A549 (cell line): ENCODE results near the gene ARHGAP26. TPM values are rescaled to one million over a fixed set of nuclear protein-coding genes. Genes with fewer than 3 reads are reported as not detected.

Experiments used
- ATAC-seq, 2 experiments: fragments of 200-7000 bp in 1 of 2; fragments of >200 bp in 1 of 2; cut with Nextera tagmentation in 1 of 2; cut with Tn5 transposase in 1 of 2; 3 replicates each; pipeline versions ENCODE4 v1.8.0 to v1.9.1; 2018 to 2020; ENCODE audit warnings: mild to moderate bottlenecking in 1 of 2, moderate library complexity in 1 of 2
- CTCF ChIA-PET: fragments of 300-600 bp; sonication (Branson Sonifier 250); formaldehyde crosslinking; extraction: SDS; loops from one replicate; lab custom pipeline; 2021; ENCODE audit warnings: antibody characterized with exemption, inconsistent platforms; lab: Yijun Ruan, JAX
- POLR2A ChIA-PET: fragments of 350-600 bp; formaldehyde crosslinking; extraction: SDS; loops from one replicate; lab custom pipeline; 2021; ENCODE audit warnings: antibody characterized with exemption, inconsistent platforms; lab: Yijun Ruan, JAX
- DNase-seq, 2 experiments: peaks; one replicate each; pipeline versions ENCODE4 v3.0.0 to v3.0.0-alpha.2; 2011 to 2016; ENCODE audit warnings: low read depth in 1 of 2, low spot score in 1 of 2
- FAIRE-seq: peaks from 2 replicates; lab custom pipeline; 2011; peaks lifted over from hg19 to GRCh38; lab: Jason Lieb, UNC
- H3K27ac ChIP-seq, 2 experiments: fragments of >200 bp; sonication (Bioruptor Twin); formaldehyde crosslinking; 3 replicates each; pipeline ENCODE4 v1.5.1; 2016 to 2017
- H3K4me1 ChIP-seq: fragments of >200 bp; sonication (Bioruptor Twin); formaldehyde crosslinking; 3 replicates; pipeline ENCODE4 v1.6.1; 2016
- H3K4me2 ChIP-seq: fragments of >200 bp; sonication (Bioruptor Twin); formaldehyde crosslinking; 3 replicates; pipeline ENCODE4 v1.6.1; 2016
- H3K4me3 ChIP-seq: fragments of >200 bp; sonication (Bioruptor Twin); formaldehyde crosslinking; 3 replicates; pipeline ENCODE4 v1.5.1; 2016
- H3K9me3 ChIP-seq: fragments of >200 bp; sonication (Bioruptor Twin); formaldehyde crosslinking; 3 replicates; pipeline ENCODE4 v1.6.1; 2016
- BHLHE40 ChIP-seq: IDR thresholded peaks from 2 replicates; pipeline ENCODE4 v1.6.1; 2012; ENCODE audit warnings: low read depth, low read length, inconsistent platforms
- CBX2 ChIP-seq: fragments of 200-600 bp; sonication (generic); IDR thresholded peaks from 2 replicates; pipeline ENCODE4 v1.6.1; 2016; ENCODE audit warnings: low read depth, mild to moderate bottlenecking, borderline replicate concordance
- CEBPB ChIP-seq, 2 experiments: fragments of >200 bp in 1 of 2; sonication (Bioruptor Twin) in 1 of 2; formaldehyde crosslinking in 1 of 2; IDR thresholded peaks; 2 replicates each; pipeline ENCODE4 v1.6.1; 2012 to 2016
- CHD2 ChIP-seq: fragments of 150-350 bp; IDR thresholded peaks from 2 replicates; pipeline ENCODE4 v1.6.1; 2014; ENCODE audit warnings: low read length; ENCODE audit not compliant: partially characterized antibody
- EHF ChIP-seq: fragments of 250-450 bp; sonication (Bioruptor Pico); IDR thresholded peaks from 2 replicates; pipeline ENCODE4 v1.5.0; 2020; ENCODE audit warnings: mild to moderate bottlenecking
- EP300 ChIP-seq, 2 experiments: fragments of >200 bp; sonication (Bioruptor Twin); formaldehyde crosslinking; IDR thresholded peaks; 2 replicates in 1 of 2; 3 replicates in 1 of 2; pipeline ENCODE4 v1.6.1; 2016 to 2017
- FOSL2 ChIP-seq, 2 experiments: fragments of 450-650 bp in 1 of 2; fragments of >200 bp in 1 of 2; sonication (Bioruptor Twin) in 1 of 2; formaldehyde crosslinking; IDR thresholded peaks; 2 replicates each; pipeline versions ENCODE4 v1.5.0 to v1.6.1; 2016 to 2020; ENCODE audit warnings: mild to moderate bottlenecking in 1 of 2, moderate library complexity in 1 of 2
- HOXA7 ChIP-seq: fragments of 250-450 bp; sonication (Bioruptor Pico); IDR thresholded peaks from 2 replicates; pipeline ENCODE4 v1.5.0; 2020; ENCODE audit warnings: mild to moderate bottlenecking, moderate library complexity
- HOXB5 ChIP-seq: fragments of 250-450 bp; sonication (Bioruptor Pico); IDR thresholded peaks from 2 replicates; pipeline ENCODE4 v1.5.0; 2020; ENCODE audit warnings: mild to moderate bottlenecking, moderate library complexity
- KDM5A ChIP-seq: fragments of 200-600 bp; sonication (generic); IDR thresholded peaks from 2 replicates; pipeline ENCODE4 v1.6.1; 2016; ENCODE audit warnings: antibody characterized with exemption, mild to moderate bottlenecking
- MAFK ChIP-seq: fragments of 450-650 bp; IDR thresholded peaks from 2 replicates; pipeline ENCODE4 v1.6.1; 2014; ENCODE audit not compliant: partially characterized antibody
- RARB ChIP-seq: fragments of 250-450 bp; sonication (Bioruptor Pico); IDR thresholded peaks from 2 replicates; pipeline ENCODE4 v1.8.0; 2021; ENCODE audit warnings: mild to moderate bottlenecking, moderate library complexity
- RCOR1 ChIP-seq: fragments of 150-350 bp; IDR thresholded peaks from 2 replicates; pipeline ENCODE4 v1.6.1; 2014; ENCODE audit warnings: antibody characterized with exemption, low read length, low read depth
- RNF2 ChIP-seq: fragments of 200-600 bp; sonication (generic); IDR thresholded peaks from 2 replicates; pipeline ENCODE4 v1.6.1; 2016; ENCODE audit warnings: low read depth, mild to moderate bottlenecking, antibody characterized with exemption, moderate library complexity, borderline replicate concordance
- SMC3 ChIP-seq: fragments of >200 bp; sonication (Bioruptor Twin); formaldehyde crosslinking; IDR thresholded peaks from 3 replicates; pipeline ENCODE4 v1.6.1; 2018; ENCODE audit warnings: inconsistent platforms
- ZSCAN20 ChIP-seq: fragments of 250-450 bp; sonication (Bioruptor Pico); IDR thresholded peaks from 2 replicates; pipeline ENCODE4 v1.8.0; 2022; ENCODE audit warnings: mild to moderate bottlenecking, moderate library complexity
- WGBS: methylation state at CpG from one replicate; pipeline ENCODE4 v1.1.6; 2017; ENCODE audit errors: missing lambda C conversion rate; 5-methylcytosine and 5-hydroxymethylcytosine counted together
- polyA plus RNA-seq, 4 experiments: library from polyadenylated mRNA; depleted of rRNA in 3 of 4; stranded (reverse); fragments of >200 nt; fragmentation: RNase III in 1 of 4; extraction: RNeasy Plus Mini Kit Qiagen cat#74134 plus additional on column Dnase treatment in 1 of 4; gene quantifications; 2 replicates in 3 of 4; 3 replicates in 1 of 4; pipeline ENCODE4 v1.2.3, GENCODE V29; 2011 to 2017
- TF ChIP-seq, protein P1 (sequence below): fragments of 250-450 bp; sonication (Bioruptor Pico); IDR thresholded peaks from 2 replicates; pipeline ENCODE4 v1.5.0; 2021; ENCODE audit warnings: mild to moderate bottlenecking, moderate library complexity, borderline replicate concordance
- TF ChIP-seq, protein P2 (sequence below): fragments of >200 bp; sonication (Bioruptor Twin); formaldehyde crosslinking; IDR thresholded peaks from 2 replicates; pipeline ENCODE4 v1.6.1; 2016
- TF ChIP-seq, protein P3 (sequence below): IDR thresholded peaks from 2 replicates; pipeline ENCODE4 v1.6.1; 2012

The ARHGAP26 gene
- polyA plus RNA-seq, 2 of the 4 experiments (the other 2 are of a cell fraction), result 6.6 to 19.1 TPM

DNA sequence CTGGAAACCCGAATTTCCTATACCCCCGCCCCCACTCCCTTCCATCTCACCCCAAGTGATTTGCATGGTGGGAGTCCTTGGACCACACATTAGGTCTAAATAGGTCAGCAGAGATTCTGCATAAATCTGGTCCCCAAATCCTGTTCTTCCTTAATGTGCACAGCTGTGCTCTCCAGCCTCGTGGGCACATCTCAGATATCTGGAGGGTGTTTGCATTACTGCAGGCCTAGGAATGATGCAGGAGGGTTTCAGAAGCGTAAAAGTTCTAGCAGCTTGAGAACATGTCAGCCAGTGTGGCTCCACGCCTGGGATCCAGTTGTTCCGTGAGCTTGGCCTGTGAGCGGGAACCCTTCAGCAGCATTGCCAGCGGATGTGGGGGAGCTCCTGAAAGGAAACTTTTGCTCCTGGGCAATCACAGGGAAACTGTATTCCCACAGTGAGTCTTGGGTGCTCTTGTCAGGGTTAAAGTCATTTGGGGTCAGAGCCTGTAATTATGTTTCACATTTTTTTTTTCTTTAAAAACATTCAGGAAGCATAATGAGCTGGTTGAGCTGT lies 12.9 kb downstream of the ARHGAP26 start:
- Histone ChIP-seq H3K4me1 (peaks cover 43% of the 10 kb centered on the region), H3K9me3 (no peaks in the 10 kb centered on the region), H3K4me2 (no peak overlapping the region), H3K4me3 (no peak overlapping the region), H3K27ac (peak overlapping the region in 1 of 2 experiments; percentile 22; a peak in 1 of 6 replicates)
- no peak for TF ChIP-seq RNF2
- no peak for TF ChIP-seq CHD2
- TF ChIP-seq, protein P1, sequence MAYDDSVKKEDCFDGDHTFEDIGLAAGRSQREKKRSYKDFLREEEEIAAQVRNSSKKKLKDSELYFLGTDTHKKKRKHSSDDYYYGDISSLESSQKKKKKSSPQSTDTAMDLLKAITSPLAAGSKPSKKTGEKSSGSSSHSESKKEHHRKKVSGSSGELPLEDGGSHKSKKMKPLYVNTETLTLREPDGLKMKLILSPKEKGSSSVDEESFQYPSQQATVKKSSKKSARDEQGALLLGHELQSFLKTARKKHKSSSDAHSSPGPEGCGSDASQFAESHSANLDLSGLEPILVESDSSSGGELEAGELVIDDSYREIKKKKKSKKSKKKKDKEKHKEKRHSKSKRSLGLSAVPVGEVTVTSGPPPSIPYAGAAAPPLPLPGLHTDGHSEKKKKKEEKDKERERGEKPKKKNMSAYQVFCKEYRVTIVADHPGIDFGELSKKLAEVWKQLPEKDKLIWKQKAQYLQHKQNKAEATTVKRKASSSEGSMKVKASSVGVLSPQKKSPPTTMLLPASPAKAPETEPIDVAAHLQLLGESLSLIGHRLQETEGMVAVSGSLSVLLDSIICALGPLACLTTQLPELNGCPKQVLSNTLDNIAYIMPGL (CRISPR knock-in tag), result no peak
- TF ChIP-seq, protein P2, sequence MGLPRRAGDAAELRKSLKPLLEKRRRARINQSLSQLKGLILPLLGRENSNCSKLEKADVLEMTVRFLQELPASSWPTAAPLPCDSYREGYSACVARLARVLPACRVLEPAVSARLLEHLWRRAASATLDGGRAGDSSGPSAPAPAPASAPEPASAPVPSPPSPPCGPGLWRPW, result no peak
- no peak for TF ChIP-seq KDM5A
- TF ChIP-seq RCOR1, result no peak
- TF ChIP-seq EP300 (IDR thresholded peaks at IDR 0.05), result no peak
- no peak for TF ChIP-seq SMC3
- FAIRE-seq (no peak), DNase-seq (no peak), ATAC-seq (no peak)
- ChIA-PET CTCF (interaction anchor here (0.7 to 7.2 kb wide), 9 partner anchors 10 to 105 kb away, joined by 3 to 48 read pairs (median 4); partner anchors contain the start of gene ARHGAP26), POLR2A (no interaction called here)
- WGBS, result 88% methylated on average over 8 of the region's 8 CpGs

DNA sequence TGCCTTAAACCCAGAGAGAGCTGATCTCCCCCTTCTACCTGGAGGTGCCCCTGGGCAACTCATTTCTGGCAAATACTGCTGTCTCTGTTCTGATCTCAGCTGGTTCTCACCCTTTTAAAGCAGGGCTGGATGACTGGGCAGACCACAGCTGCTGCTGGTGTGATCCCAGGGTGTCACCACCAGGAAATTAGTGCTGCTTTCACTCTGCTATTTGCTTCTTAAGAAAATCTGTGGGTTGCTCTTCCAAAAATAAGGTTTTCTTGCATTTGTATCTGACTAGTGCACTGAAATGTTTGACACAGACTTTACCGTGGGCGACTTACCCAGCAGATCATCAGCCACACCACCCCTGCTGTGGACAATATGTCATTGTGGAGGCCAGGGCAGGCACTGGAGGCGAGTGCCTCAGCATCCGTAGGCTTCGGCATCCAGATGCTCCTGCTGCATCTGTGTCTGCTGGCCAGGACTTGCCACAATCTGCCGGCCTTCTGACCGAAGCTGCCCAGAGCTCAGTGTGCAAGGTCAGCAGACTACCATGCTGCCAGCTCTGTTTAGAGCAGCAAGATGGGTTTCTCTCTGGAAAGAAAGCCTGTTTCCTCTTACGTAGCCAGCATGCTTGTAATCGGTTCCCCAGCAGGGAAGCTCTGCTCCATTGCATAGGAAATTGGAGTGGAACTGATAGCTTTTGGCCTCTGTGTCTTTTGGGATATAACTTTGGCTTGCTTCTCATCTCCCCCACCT lies 13.6 kb downstream of the ARHGAP26 start:
- 79% methylated on average over 6 of the region's 9 CpGs for WGBS
- H3K4me1 ChIP-seq, result peaks cover 38% of the 10 kb centered on the region
- no peak for FAIRE-seq
- H3K4me2 ChIP-seq, result 0 out of 3 replicates have a peak overlapping the region, but pooled peaks have one; percentile 10
- H3K4me3 ChIP-seq, result no peak overlapping the region
- DNase-seq, result no peak
- CTCF ChIA-PET, result interaction anchor here (0.7 to 7.2 kb wide), 9 partner anchors 10 to 100 kb away, joined by 3 to 48 read pairs (median 5); partner anchors contain the start of gene ARHGAP26
- ATAC-seq, result peak; percentile 36 to 41; a peak in 4 of 6 replicates
- TF ChIP-seq HOXA7 (CRISPR knock-in tag) (no peak), CBX2 (no peak), MAFK (peak; percentile 33)
- TF ChIP-seq, all 56 proteins: peak for 1
- POLR2A ChIA-PET, result no interaction called here
- Histone ChIP-seq H3K9me3 (no peaks in the 10 kb centered on the region), H3K27ac (peak overlapping the region in 1 of 2 experiments; percentile 22; a peak in 2 of 6 replicates)

DNA sequence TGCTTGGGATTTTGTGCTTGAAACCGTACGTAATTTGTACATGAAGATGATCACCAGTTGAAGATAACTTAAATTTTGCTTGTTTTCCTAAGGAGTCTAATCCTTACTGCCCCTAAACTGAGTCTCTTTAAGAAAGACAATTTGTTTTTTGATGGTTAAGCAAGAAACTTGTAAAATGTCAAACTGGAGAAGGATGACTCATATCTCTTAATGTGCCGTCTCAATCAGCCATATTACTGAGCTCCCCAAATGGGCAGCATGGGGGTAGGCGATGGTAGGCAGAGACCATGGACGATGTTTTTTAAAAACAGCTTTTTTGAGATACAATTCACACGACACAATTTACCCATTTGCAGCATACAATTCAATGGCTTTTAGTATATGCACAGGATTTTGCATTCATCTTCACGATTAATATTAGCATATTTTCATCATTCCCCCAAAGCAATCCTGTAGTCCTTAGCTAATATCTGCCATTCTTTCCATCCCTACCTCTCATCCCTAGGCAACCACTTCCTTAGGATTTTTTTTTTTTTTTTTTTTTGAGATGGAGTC lies 14.3 kb downstream of the ARHGAP26 start:
- no peak overlapping the region for H3K27ac ChIP-seq
- FAIRE-seq, result no peak
- TF ChIP-seq FOSL2 (IDR thresholded peaks at IDR 0.05) (no peak), FOSL2 (CRISPR knock-in tag; IDR thresholded peaks at IDR 0.05) (peak; percentile 63), KDM5A (no peak)
- TF ChIP-seq, all 56 proteins: peak for 1
- DNase-seq (no peak), ATAC-seq (no peak)
- Histone ChIP-seq H3K4me2 (0 out of 3 replicates have a peak overlapping the region, but pooled peaks have one; percentile 10), H3K9me3 (no peaks in the 10 kb centered on the region), H3K4me3 (no peak overlapping the region), H3K4me1 (peaks cover 32% of the 10 kb centered on the region)
- POLR2A ChIA-PET, result no interaction called here
- 78% methylated on average over 7 of the region's 7 CpGs for WGBS
- CTCF ChIA-PET, result interaction anchor here (0.9 to 7.2 kb wide), 5 partner anchors 14 to 96 kb away, joined by 3 to 48 read pairs (median 6); partner anchors contain the start of gene ARHGAP26

DNA sequence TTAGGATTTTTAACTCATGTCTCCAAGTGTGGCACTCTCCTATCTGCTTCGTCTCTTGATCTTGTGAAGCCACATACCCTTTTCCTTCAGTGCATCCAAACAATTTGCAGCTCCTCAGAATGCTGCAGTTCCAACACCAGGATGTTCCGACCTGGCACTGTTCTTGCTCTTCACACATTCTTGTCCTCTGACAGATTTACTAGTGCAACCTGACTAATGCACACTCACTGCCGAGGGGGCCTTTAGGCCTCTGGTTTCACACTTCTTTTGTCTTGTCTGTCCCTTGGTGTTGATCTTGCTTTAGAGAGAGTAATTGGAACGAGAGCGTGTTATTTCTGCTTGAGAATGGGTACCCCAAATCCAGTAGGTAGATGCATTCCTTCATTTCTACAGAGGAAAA lies 15.0 kb downstream of the ARHGAP26 start:
- H3K27ac ChIP-seq, result no peak overlapping the region
- TF ChIP-seq RNF2 (no peak), CEBPB (IDR thresholded peaks at IDR 0.05) (no peak), ZSCAN20 (CRISPR knock-in tag) (no peak), HOXB5 (CRISPR knock-in tag) (no peak), EHF (CRISPR knock-in tag) (no peak), BHLHE40 (no peak), RCOR1 (no peak), RARB (CRISPR knock-in tag) (no peak)
- TF ChIP-seq, protein P3, sequence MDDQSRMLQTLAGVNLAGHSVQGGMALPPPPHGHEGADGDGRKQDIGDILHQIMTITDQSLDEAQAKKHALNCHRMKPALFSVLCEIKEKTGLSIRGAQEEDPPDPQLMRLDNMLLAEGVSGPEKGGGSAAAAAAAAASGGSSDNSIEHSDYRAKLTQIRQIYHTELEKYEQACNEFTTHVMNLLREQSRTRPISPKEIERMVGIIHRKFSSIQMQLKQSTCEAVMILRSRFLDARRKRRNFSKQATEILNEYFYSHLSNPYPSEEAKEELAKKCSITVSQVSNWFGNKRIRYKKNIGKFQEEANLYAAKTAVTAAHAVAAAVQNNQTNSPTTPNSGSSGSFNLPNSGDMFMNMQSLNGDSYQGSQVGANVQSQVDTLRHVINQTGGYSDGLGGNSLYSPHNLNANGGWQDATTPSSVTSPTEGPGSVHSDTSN, result no peak
- TF ChIP-seq, all 56 proteins: peak for 0
- ATAC-seq, result no peak
- CTCF ChIA-PET, result interaction anchor here (0.6 to 7.2 kb wide), 5 partner anchors 14 to 72 kb away, joined by 3 to 48 read pairs (median 3); partner anchors contain the start of gene ARHGAP26
- FAIRE-seq, result no peak
- WGBS, result 77% methylated on average over 5 of the region's 5 CpGs
- H3K4me3 ChIP-seq, result no peak overlapping the region
- no peak overlapping the region for H3K4me2 ChIP-seq
- POLR2A ChIA-PET, result no interaction called here
- peaks cover 27% of the 10 kb centered on the region for H3K4me1 ChIP-seq
- H3K9me3 ChIP-seq, result no peaks in the 10 kb centered on the region
- no peak for DNase-seq
